Measurements from ENCODE around the gene APOA4. TPM values are rescaled to one million over a fixed set of nuclear protein-coding genes. Genes with fewer than 3 reads are reported as not detected.

APOA4 gene
- total RNA-seq, 2 experiments from 2014 or later: not detected

GRCh38 chr11:116772443-116773202 is 50.5 kb downstream of the APOA4 start, which contains the start of gene BUD13:
TSS of gene BUD13 (minus strand) at chr11:116772987. CDS start at chr11:116772964, 23 bp downstream.
- H3K9me3 Mint-ChIP-seq: no peaks in the 10 kb centered on the region
- H3K4me1 Mint-ChIP-seq: peaks cover 35% of the 10 kb centered on the region
- DNase-seq: peak; percentile 96
- peaks cover 36% of the 10 kb centered on the region for H3K36me3 Mint-ChIP-seq
- peak within 1 kb of the TSS; percentile 96 for H3K27ac Mint-ChIP-seq
- H3K27me3 Mint-ChIP-seq: no peaks in the 10 kb centered on the region
- H3K4me3 Mint-ChIP-seq: peak within 1 kb of the TSS; percentile 98

GRCh38 chr11:116771935-116772334 is 51.2 kb downstream of the APOA4 start:
- Mint-ChIP-seq H3K27ac (peak overlapping the region; percentile 96), H3K4me1 (peaks cover 33% of the 10 kb centered on the region), H3K27me3 (no peaks in the 10 kb centered on the region)

More at GRCh38 chr11:116771935-116772334, 51.2 kb downstream of the APOA4 start:
- Mint-ChIP-seq H3K36me3 (peaks cover 33% of the 10 kb centered on the region), H3K9me3 (no peaks in the 10 kb centered on the region), H3K4me3 (peak overlapping the region; percentile 98)
- DNase-seq: no peak

Other genes with a start within 250 kb of the APOA4 start
- 10 to 100 TPM; 33.4 to 37.0 TPM for gene BUD13, start 50.3 kb downstream of the APOA4 start, total RNA-seq
- gene ZPR1, start 35.3 kb downstream of the APOA4 start, total RNA-seq: 100 to 1,000 TPM; 100 to 101 TPM
- gene APOA5, start 31.4 kb downstream of the APOA4 start, total RNA-seq: not detected
- gene APOC3, start 6.6 kb upstream of the APOA4 start, total RNA-seq: not detected
- gene APOA1, start 14.3 kb upstream of the APOA4 start, total RNA-seq: under 1 TPM in 1 of 2 experiments, not detected in 1; 0.33 TPM

Measured in activated naive CD8-positive, alpha-beta T cell treated with anti-CD3 and anti-CD28 coated beads for 36 hours (primary cell).